Keratinocyte (primary cell): Measurements from ENCODE around the gene FIBP. TPM values are rescaled to one million over a fixed set of nuclear protein-coding genes. Genes with fewer than 3 reads are reported as not detected.

Experiments used
- DNase-seq: peaks from one replicate; pipeline ENCODE4 v3.0.0-alpha.2; 2011; ENCODE audit warnings: low read depth, missing footprints, low spot score
- FAIRE-seq: peaks from 2 replicates; lab custom pipeline; 2011; peaks lifted over from hg19 to GRCh38; lab: Jason Lieb, UNC
- H2AFZ ChIP-seq: 2 replicates; pipeline ENCODE4 v1.6.0; 2012; ENCODE audit warnings: low read length, control low read depth, inconsistent platforms; ENCODE audit not compliant: control insufficient read depth
- H3K27ac ChIP-seq: 2 replicates; pipeline ENCODE4 v1.5.1; 2011; ENCODE audit warnings: low read length; ENCODE audit not compliant: control insufficient read depth, insufficient read depth
- H3K27me3 ChIP-seq: 3 replicates; pipeline ENCODE4 v1.6.0; 2011; ENCODE audit warnings: low read length; ENCODE audit not compliant: control insufficient read depth, insufficient read depth; ENCODE audit errors: extremely low read depth
- H3K36me3 ChIP-seq, 2 experiments: 2 replicates in 1 of 2; 3 replicates in 1 of 2; pipeline ENCODE4 v1.5.1; 2011; ENCODE audit warnings: low read length in 2 of 2, mild to moderate bottlenecking in 1 of 2; ENCODE audit not compliant: control insufficient read depth in 2 of 2, insufficient read depth in 2 of 2; ENCODE audit errors: extremely low read depth in 1 of 2
- H3K4me1 ChIP-seq: 3 replicates; pipeline ENCODE4 v1.5.1; 2011; ENCODE audit warnings: low read length; ENCODE audit not compliant: control insufficient read depth, insufficient read depth; ENCODE audit errors: extremely low read depth
- H3K4me2 ChIP-seq: 3 replicates; pipeline ENCODE4 v1.6.0; 2011; ENCODE audit warnings: low read depth, low read length; ENCODE audit not compliant: control insufficient read depth, insufficient read depth; ENCODE audit errors: extremely low read depth
- H3K4me3 ChIP-seq, 3 experiments: fragments of 200-600 bp in 1 of 3; sonication (generic) in 1 of 3; 2 replicates in 2 of 3; 3 replicates in 1 of 3; pipeline ENCODE4 v1.5.1; 2011 to 2016; ENCODE audit warnings: low read length in 3 of 3, mild to moderate bottlenecking in 3 of 3, control low read depth in 2 of 3, inconsistent platforms in 1 of 3, low read depth in 1 of 3, mixed read lengths in 1 of 3, mixed run types in 1 of 3, moderate library complexity in 1 of 3; ENCODE audit not compliant: control insufficient read depth in 2 of 3, insufficient read depth in 2 of 3; ENCODE audit errors: extremely low read depth in 1 of 3
- H3K79me2 ChIP-seq: 2 replicates; pipeline ENCODE4 v1.6.0; 2012; ENCODE audit warnings: low read length; ENCODE audit not compliant: control insufficient read depth, insufficient read depth
- H3K9ac ChIP-seq: 3 replicates; pipeline ENCODE4 v1.6.0; 2011; ENCODE audit warnings: low read length; ENCODE audit not compliant: control insufficient read depth, insufficient read depth; ENCODE audit errors: extremely low read depth
- H3K9me1 ChIP-seq: 3 replicates; pipeline ENCODE4 v1.6.0; 2011; ENCODE audit warnings: low read length; ENCODE audit not compliant: control insufficient read depth, insufficient read depth; ENCODE audit errors: extremely low read depth
- H3K9me3 ChIP-seq: 2 replicates; pipeline ENCODE4 v1.5.1; 2012; ENCODE audit warnings: low read depth, low read length; ENCODE audit not compliant: control insufficient read depth
- H4K20me1 ChIP-seq: 3 replicates; pipeline ENCODE4 v1.6.0; 2011; ENCODE audit warnings: low read length; ENCODE audit not compliant: control insufficient read depth, insufficient read depth; ENCODE audit errors: extremely low read depth
- EZH2 ChIP-seq: IDR thresholded peaks from one replicate; pipeline ENCODE4 v1.6.1; 2012; ENCODE audit warnings: inconsistent platforms, mild to moderate bottlenecking, low read length, moderate library complexity
- dilution Hi-C: fragments of 300-500 bp; cut with MboI; formaldehyde crosslinking; loops from one replicate; pipeline ENCODE4 v1.7.0; 2020; ENCODE audit warnings: low sequenced_read_pairs; ENCODE audit not compliant: extremely low pct_ligation_motif_present
- polyA plus RNA-seq, 5 experiments: library from polyadenylated mRNA; depleted of rRNA in 3 of 5; stranded (reverse) in 3 of 5; stranded (forward) in 1 of 5; unstranded in 1 of 5; fragments of >200 nt; gene quantifications; 1 replicate in 1 of 5; 2 replicates in 3 of 5; 3 replicates in 1 of 5; pipeline versions ENCODE4 v1.2.1 to v1.2.3, GENCODE V29; 2011 to 2012; ENCODE audit warnings: missing spikeins in 2 of 5, low read depth in 1 of 5, low replicate concordance in 1 of 5
- TF ChIP-seq, protein P1 (sequence below), 3 experiments: IDR thresholded peaks in 1 of 3; conservative IDR thresholded peaks in 1 of 3; optimal IDR thresholded peaks in 1 of 3; 2 replicates in 2 of 3; 3 replicates in 1 of 3; pipeline versions ENCODE3 to v1.5.1; 2011; ENCODE audit warnings: low read length in 3 of 3, mild to moderate bottlenecking in 3 of 3, moderate library complexity in 2 of 3, control low read depth in 1 of 3, inconsistent platforms in 1 of 3; ENCODE audit not compliant: insufficient read depth in 2 of 3; ENCODE audit errors: extremely low read depth in 1 of 3

FIBP gene
- polyA plus RNA-seq, 1 donor (not counting 4 experiments of a cell fraction or from before 2014, with no cell fraction given), result 95.1 TPM

DNA sequence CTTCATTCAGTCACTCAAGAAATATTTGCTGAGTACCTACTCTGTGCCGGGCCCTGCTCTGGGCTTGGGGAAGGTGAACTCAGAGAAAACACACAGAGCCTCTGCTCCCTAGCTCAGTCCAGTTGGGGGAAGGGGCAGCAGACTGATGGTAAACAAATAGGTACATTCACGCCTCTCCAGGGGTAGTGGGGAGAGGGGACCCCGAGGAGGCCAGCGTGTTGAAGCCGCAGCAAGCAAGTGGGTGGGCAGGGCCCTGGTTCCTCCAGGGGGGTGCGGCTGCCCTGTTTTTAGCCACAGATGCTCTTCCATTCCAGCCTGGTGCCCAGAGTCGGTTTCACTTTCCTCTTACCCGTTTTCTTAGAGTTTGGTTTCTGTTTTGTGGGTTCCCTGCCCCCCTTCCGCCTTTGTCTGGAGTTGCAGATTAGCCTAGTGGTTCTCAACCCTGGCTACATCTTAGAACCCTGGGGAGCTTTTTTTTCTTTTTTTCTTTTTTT, 39.7 kb upstream of the FIBP start:
- no peak overlapping the region for H3K9ac ChIP-seq
- no peak overlapping the region for H3K4me3 ChIP-seq
- no peaks in the 10 kb centered on the region for H4K20me1 ChIP-seq
- FAIRE-seq (no peak), DNase-seq (no peak)
- peaks cover under 1% of the 10 kb centered on the region for H3K4me1 ChIP-seq
- H2AFZ ChIP-seq, result no peak overlapping the region
- H3K79me2 ChIP-seq, result no peaks in the 10 kb centered on the region
- H3K27ac ChIP-seq, result no peak overlapping the region
- H3K9me3 ChIP-seq, result no peaks in the 10 kb centered on the region
- dilution Hi-C loops, result no loop called here
- TF ChIP-seq EZH2, result no peak
- TF ChIP-seq, protein P1, sequence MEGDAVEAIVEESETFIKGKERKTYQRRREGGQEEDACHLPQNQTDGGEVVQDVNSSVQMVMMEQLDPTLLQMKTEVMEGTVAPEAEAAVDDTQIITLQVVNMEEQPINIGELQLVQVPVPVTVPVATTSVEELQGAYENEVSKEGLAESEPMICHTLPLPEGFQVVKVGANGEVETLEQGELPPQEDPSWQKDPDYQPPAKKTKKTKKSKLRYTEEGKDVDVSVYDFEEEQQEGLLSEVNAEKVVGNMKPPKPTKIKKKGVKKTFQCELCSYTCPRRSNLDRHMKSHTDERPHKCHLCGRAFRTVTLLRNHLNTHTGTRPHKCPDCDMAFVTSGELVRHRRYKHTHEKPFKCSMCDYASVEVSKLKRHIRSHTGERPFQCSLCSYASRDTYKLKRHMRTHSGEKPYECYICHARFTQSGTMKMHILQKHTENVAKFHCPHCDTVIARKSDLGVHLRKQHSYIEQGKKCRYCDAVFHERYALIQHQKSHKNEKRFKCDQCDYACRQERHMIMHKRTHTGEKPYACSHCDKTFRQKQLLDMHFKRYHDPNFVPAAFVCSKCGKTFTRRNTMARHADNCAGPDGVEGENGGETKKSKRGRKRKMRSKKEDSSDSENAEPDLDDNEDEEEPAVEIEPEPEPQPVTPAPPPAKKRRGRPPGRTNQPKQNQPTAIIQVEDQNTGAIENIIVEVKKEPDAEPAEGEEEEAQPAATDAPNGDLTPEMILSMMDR (optimal IDR thresholded peaks at IDR 0.05 in 1 of 3, IDR thresholded peaks at IDR 0.05 in 1 of 3, conservative IDR thresholded peaks at IDR 0.05 in 1 of 3; ENCODE audit: extremely low read depth in 1 of 3, insufficient read depth in 2 of 3, low read length in 3 of 3), result no peak
- H3K27me3 ChIP-seq, result no peaks in the 10 kb centered on the region
- H3K9me1 ChIP-seq, result no peaks in the 10 kb centered on the region
- peaks cover 2 to 6% of the 10 kb centered on the region in 2 experiments for H3K36me3 ChIP-seq
- H3K4me2 ChIP-seq, result no peak overlapping the region

DNA sequence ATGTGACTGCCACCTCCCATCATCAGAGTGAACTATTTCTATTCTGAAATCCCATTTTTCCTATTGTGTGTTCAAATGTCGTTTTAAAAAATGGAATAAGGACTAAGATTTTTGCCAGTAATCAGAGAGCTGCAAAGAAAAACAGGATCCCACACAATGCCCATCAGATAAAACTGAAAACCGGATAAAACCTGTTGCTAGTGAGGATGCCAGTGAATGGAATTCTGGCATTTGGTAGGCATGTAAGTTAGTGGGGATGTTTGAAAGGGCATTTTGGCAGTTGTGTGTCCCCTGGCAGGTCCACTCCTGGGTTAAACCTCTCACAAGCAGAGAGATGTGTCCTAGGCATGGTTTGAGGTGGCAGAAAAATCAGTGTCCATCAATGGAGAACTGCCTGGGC, 37.1 kb upstream of the FIBP start:
- DNase-seq (no peak), FAIRE-seq (no peak)
- no peaks in the 10 kb centered on the region for H4K20me1 ChIP-seq
- TF ChIP-seq, protein P1 (optimal IDR thresholded peaks at IDR 0.05 in 1 of 3, IDR thresholded peaks at IDR 0.05 in 1 of 3, conservative IDR thresholded peaks at IDR 0.05 in 1 of 3; ENCODE audit: extremely low read depth in 1 of 3, insufficient read depth in 2 of 3, low read length in 3 of 3), result no peak
- no peak for TF ChIP-seq EZH2
- H3K9me3 ChIP-seq, result no peaks in the 10 kb centered on the region
- dilution Hi-C loops, result no loop called here
- H3K4me1 ChIP-seq, result peaks cover 18% of the 10 kb centered on the region
- H3K9ac ChIP-seq, result no peak overlapping the region
- H3K4me3 ChIP-seq, result no peak overlapping the region
- peaks cover 6 to 23% of the 10 kb centered on the region in 2 experiments for H3K36me3 ChIP-seq
- no peak overlapping the region for H3K4me2 ChIP-seq
- H3K27me3 ChIP-seq, result no peaks in the 10 kb centered on the region
- no peaks in the 10 kb centered on the region for H3K9me1 ChIP-seq
- H3K79me2 ChIP-seq, result peaks cover 9% of the 10 kb centered on the region
- no peak overlapping the region for H3K27ac ChIP-seq
- H2AFZ ChIP-seq, result no peak overlapping the region
